Lung (tissue), 12 donors: ENCODE results near the gene KCNAB3. TPM values are rescaled to one million over a fixed set of nuclear protein-coding genes. Genes with fewer than 3 reads are reported as not detected.

Experiments used
- ATAC-seq: fragments of 200-7000 bp; cut with Tn5 transposase; one replicate; pipeline ENCODE4 v1.9.1; 2020; ENCODE audit warnings: moderate number of reproducible peaks; ENCODE audit not compliant: insufficient read depth, low FRiP score
- DNase-seq, 3 donors: peaks; one replicate each; pipeline ENCODE4 v3.0.0-alpha.2; 2013 to 2017
- H3K27ac ChIP-seq, 2 donors: one replicate each; pipeline ENCODE4 v1.5.1; 2013; ENCODE audit warnings: mild to moderate bottlenecking in 2 of 2, moderate library complexity in 2 of 2, control low read depth in 1 of 2, inconsistent platforms in 1 of 2, low read depth in 1 of 2, low read length in 1 of 2
- H3K27me3 ChIP-seq, 3 donors: one replicate each; pipeline ENCODE4 v1.5.1; 2013; ENCODE audit warnings: low read length in 2 of 3; ENCODE audit not compliant: control insufficient read depth in 3 of 3, insufficient read depth in 3 of 3
- H3K36me3 ChIP-seq, 4 donors: one replicate each; pipeline ENCODE4 v1.5.1; 2013; ENCODE audit warnings: low read length in 4 of 4, mild to moderate bottlenecking in 1 of 4, moderate library complexity in 1 of 4; ENCODE audit not compliant: control insufficient read depth in 4 of 4, insufficient read depth in 4 of 4
- H3K4me1 ChIP-seq, 5 donors: one replicate each; pipeline ENCODE4 v1.5.1; 2013; ENCODE audit warnings: low read length in 5 of 5, mild to moderate bottlenecking in 2 of 5, moderate library complexity in 1 of 5; ENCODE audit not compliant: control insufficient read depth in 5 of 5, insufficient read depth in 5 of 5
- H3K4me3 ChIP-seq: one replicate; pipeline ENCODE4 v1.5.1; 2013; ENCODE audit warnings: mild to moderate bottlenecking, control low read depth, moderate library complexity
- H3K9ac ChIP-seq, 2 donors: one replicate each; pipeline ENCODE4 v1.5.1; 2013; ENCODE audit warnings: low read length in 2 of 2, control low read depth in 1 of 2; ENCODE audit not compliant: insufficient read depth in 1 of 2
- H3K9me3 ChIP-seq, 4 donors: one replicate each; pipeline ENCODE4 v1.5.1; 2013; ENCODE audit warnings: low read length in 3 of 4, mild to moderate bottlenecking in 1 of 4, moderate library complexity in 1 of 4; ENCODE audit not compliant: control insufficient read depth in 4 of 4, insufficient read depth in 3 of 4
- CTCF ChIP-seq: IDR thresholded peaks from 2 replicates; pipeline ENCODE4 v1.5.1; 2012; ENCODE audit warnings: mild to moderate bottlenecking; ENCODE audit errors: control extremely low read depth, extremely low read depth
- WGBS, 2 donors: extraction: QIAGEN DNeasy Blood & Tissue Kit; methylation state at CpG; one replicate each; pipeline ENCODE4 v1.1.7; 2013; 5-methylcytosine and 5-hydroxymethylcytosine counted together
- polyA plus RNA-seq, 2 donors: library from polyadenylated mRNA; stranded (reverse); fragments of 200-250 nt; gene quantifications; one replicate each; pipeline ENCODE4 v1.2.1, GENCODE V29; 2013
- total RNA-seq, 2 donors: library from RNA; depleted of rRNA in 1 of 2; stranded (reverse); fragments of >200 nt in 1 of 2; gene quantifications; one replicate each; pipeline ENCODE4 v1.2.1, GENCODE V29; 2014 to 2021
- donor health status: control.
- donor health status: control.
- donor health status: Bipolar disorder and iron deficiency.
- donor health status: healthy.
- donor health status: DM: yes; HTN: yes; CAD: no.

Gene KCNAB3
- total and polyA plus RNA-seq, 4 donors, result 1.3 to 5.8 (median 3.3) TPM

GRCh38 chr17:7931709-7932482 is 2.2 kb upstream of the KCNAB3 start, which contains the start of the genes CNTROB and TRAPPC1:
TSS of gene CNTROB (plus strand) at chr17:7932206. CDS start at chr17:7933080, 874 bp downstream.
TSS of gene TRAPPC1 (minus strand) at chr17:7931946. CDS start at chr17:7931829, 117 bp downstream.
- Histone ChIP-seq H3K27me3 (no peaks in the 10 kb centered on the region), H3K9me3 (no peaks in the 10 kb centered on the region), H3K9ac (peak within 1 kb of the TSS; percentile 78 to 97), H3K4me1 (peaks cover 3 to 34% (median 7%) of the 10 kb centered on the region in 5 donors), H3K4me3 (peak within 1 kb of the TSS; percentile 78), H3K27ac (peak within 1 kb of the TSS; percentile 56 to 94), H3K36me3 (peaks cover 3 to 19% (median 12%) of the 10 kb centered on the region in 4 donors)
- ATAC-seq (peak; percentile 98), DNase-seq (peak; percentile 100)
- no peak for TF ChIP-seq CTCF
- 0 to 1% methylated on average over 55 of the region's 55 CpGs for WGBS, 2 donors

GRCh38 chr17:7930841-7931631 is 1.4 kb upstream of the KCNAB3 start:
- peak overlapping the region; percentile 71 to 72 for H3K9ac ChIP-seq
- H3K27ac ChIP-seq, result peak overlapping the region in 1 of 2 donors; percentile 94

GRCh38 chr17:7927596-7927995 is 2.1 kb downstream of the KCNAB3 start:
- ATAC-seq (no peak), DNase-seq (no peak)
- Histone ChIP-seq H3K9ac (no peak overlapping the region), H3K4me1 (peaks cover 0 to 20% (median 5%) of the 10 kb centered on the region in 5 donors), H3K27ac (no peak overlapping the region), H3K4me3 (no peak overlapping the region), H3K36me3 (peaks cover 0 to 2% (median 0%) of the 10 kb centered on the region in 4 donors), H3K9me3 (no peaks in the 10 kb centered on the region), H3K27me3 (no peaks in the 10 kb centered on the region)
- TF ChIP-seq CTCF, result no peak
- WGBS, 2 donors, result 76 to 86% methylated on average over 3 of the region's 3 CpGs

More at GRCh38 chr17:7930841-7931631, 1.4 kb upstream of the KCNAB3 start:
- DNase-seq, result no peak
- 43 to 48% methylated on average over 20 of the region's 20 CpGs for WGBS, 2 donors
- Histone ChIP-seq H3K4me1 (peaks cover 3 to 34% (median 7%) of the 10 kb centered on the region in 5 donors), H3K27me3 (no peaks in the 10 kb centered on the region), H3K36me3 (peaks cover 0 to 11% (median 7%) of the 10 kb centered on the region in 4 donors), H3K9me3 (no peaks in the 10 kb centered on the region), H3K4me3 (peak overlapping the region; percentile 78)
- no peak for ATAC-seq
- no peak for TF ChIP-seq CTCF
